ENCODE measurements around the gene KCNT2. TPM values are rescaled to one million over a fixed set of nuclear protein-coding genes. Genes with fewer than 3 reads are reported as not detected.

KCNT2 gene
- total and polyA plus RNA-seq, 10 of the 15 experiments (the other 5 are each of a cell fraction or from before 2014, with no cell fraction given) = not detected

DNA sequence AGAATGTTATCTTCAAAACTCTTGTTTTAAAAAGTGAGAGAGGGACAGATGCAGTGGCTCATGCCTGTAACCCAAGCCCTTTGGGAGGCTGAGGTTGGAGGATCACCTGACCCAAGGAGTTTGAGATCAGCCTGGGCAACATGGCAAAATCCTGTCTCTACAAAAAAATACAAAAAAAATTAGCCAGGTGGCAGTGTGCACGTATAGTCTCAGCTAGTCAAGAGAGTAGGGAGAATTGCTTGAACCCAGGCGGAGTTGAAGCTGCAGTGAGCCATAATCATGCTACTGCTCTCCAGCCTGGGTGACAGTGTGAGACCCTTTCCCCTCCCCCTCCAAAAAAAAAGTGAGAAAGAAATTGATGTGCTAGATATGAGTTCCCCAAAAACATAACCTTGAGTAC, 131.0 kb downstream of the KCNT2 start:
- in situ Hi-C loops (cut with MboI) = no loop called here
- FAIRE-seq = no peak
- no peaks in the 10 kb centered on the region for H3K79me2 ChIP-seq (ENCODE audit: control insufficient read depth, insufficient read depth, low read length)
- no peaks in the 10 kb centered on the region for H3K9me3 ChIP-seq (replicated peaks; ENCODE audit: control insufficient read depth, insufficient read depth, low read length)
- 27% methylated on average over 2 of the region's 2 CpGs for WGBS (ENCODE audit: insufficient coverage, insufficient replicate concordance, low lambda C conversion rate, missing lambda C conversion rate)
- no peaks in the 10 kb centered on the region for H3K36me3 ChIP-seq (ENCODE audit: control insufficient read depth in 2 of 2, insufficient read depth in 2 of 2, low read length in 1 of 2)
- ChIA-PET SMC1A (ENCODE audit: uncharacterized antibody, unreplicated experiment) (no interaction called here), POLR2A (no interaction called here), CTCF (no interaction called here), RAD21 (ENCODE audit: unreplicated experiment) (no interaction called here)
- intact Hi-C loops (cut with micrococcal nuclease; ENCODE audit: unreplicated experiment) = no loop called here
- no peaks in the 10 kb centered on the region for H3K4me1 ChIP-seq (ENCODE audit: control insufficient read depth, insufficient read depth, low read length)
- no peak for DNase-seq (ENCODE audit: low read depth, low spot score)
- no peak for ATAC-seq
- no peak overlapping the region for H3K4me2 ChIP-seq (ENCODE audit: control insufficient read depth, insufficient read depth)
- no peak overlapping the region for H3K27ac ChIP-seq (ENCODE audit: control insufficient read depth, insufficient read depth)
- H3K4me3 ChIP-seq = no peak overlapping the region
- H4K20me1 ChIP-seq (ENCODE audit: control insufficient read depth, insufficient read depth) = no peaks in the 10 kb centered on the region
- no peak overlapping the region for H2AFZ ChIP-seq (ENCODE audit: control insufficient read depth, low read depth, low read length)
- TF ChIP-seq ZNF622 (IDR thresholded peaks at IDR 0.05) (no peak), SMC3 (IDR thresholded peaks at IDR 0.05; ENCODE audit: borderline replicate concordance, low read length) (no peak), ZZZ3 (IDR thresholded peaks at IDR 0.05; ENCODE audit: control insufficient read depth, insufficient read length, low read depth) (no peak), SRF (IDR thresholded peaks at IDR 0.05; ENCODE audit: low read depth in 2 of 2, low read length in 2 of 2) (no peak), SUPT20H (IDR thresholded peaks at IDR 0.05; ENCODE audit: borderline replicate concordance, control insufficient read depth, low read depth, low read length) (no peak), HDAC2 (IDR thresholded peaks at IDR 0.05) (no peak), DPF2 (IDR thresholded peaks at IDR 0.05) (no peak), EZH2 (IDR thresholded peaks at IDR 0.05; ENCODE audit: borderline replicate concordance, control insufficient read depth, low read depth, low read length) (no peak), RELA (IDR thresholded peaks at IDR 0.05; ENCODE audit: borderline replicate concordance, partially characterized antibody) (no peak)
- TF ChIP-seq, protein P1, sequence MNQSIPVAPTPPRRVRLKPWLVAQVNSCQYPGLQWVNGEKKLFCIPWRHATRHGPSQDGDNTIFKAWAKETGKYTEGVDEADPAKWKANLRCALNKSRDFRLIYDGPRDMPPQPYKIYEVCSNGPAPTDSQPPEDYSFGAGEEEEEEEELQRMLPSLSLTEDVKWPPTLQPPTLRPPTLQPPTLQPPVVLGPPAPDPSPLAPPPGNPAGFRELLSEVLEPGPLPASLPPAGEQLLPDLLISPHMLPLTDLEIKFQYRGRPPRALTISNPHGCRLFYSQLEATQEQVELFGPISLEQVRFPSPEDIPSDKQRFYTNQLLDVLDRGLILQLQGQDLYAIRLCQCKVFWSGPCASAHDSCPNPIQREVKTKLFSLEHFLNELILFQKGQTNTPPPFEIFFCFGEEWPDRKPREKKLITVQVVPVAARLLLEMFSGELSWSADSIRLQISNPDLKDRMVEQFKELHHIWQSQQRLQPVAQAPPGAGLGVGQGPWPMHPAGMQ (IDR thresholded peaks at IDR 0.05; ENCODE audit: borderline replicate concordance) = no peak
- TF ChIP-seq, protein P2, sequence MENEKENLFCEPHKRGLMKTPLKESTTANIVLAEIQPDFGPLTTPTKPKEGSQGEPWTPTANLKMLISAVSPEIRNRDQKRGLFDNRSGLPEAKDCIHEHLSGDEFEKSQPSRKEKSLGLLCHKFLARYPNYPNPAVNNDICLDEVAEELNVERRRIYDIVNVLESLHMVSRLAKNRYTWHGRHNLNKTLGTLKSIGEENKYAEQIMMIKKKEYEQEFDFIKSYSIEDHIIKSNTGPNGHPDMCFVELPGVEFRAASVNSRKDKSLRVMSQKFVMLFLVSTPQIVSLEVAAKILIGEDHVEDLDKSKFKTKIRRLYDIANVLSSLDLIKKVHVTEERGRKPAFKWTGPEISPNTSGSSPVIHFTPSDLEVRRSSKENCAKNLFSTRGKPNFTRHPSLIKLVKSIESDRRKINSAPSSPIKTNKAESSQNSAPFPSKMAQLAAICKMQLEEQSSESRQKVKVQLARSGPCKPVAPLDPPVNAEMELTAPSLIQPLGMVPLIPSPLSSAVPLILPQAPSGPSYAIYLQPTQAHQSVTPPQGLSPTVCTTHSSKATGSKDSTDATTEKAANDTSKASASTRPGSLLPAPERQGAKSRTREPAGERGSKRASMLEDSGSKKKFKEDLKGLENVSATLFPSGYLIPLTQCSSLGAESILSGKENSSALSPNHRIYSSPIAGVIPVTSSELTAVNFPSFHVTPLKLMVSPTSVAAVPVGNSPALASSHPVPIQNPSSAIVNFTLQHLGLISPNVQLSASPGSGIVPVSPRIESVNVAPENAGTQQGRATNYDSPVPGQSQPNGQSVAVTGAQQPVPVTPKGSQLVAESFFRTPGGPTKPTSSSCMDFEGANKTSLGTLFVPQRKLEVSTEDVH (IDR thresholded peaks at IDR 0.05; ENCODE audit: low read depth, partially characterized antibody) = no peak
- H3K9ac ChIP-seq (ENCODE audit: control insufficient read depth, insufficient read depth, low read length) = no peak overlapping the region
- no peaks in the 10 kb centered on the region for H3K27me3 ChIP-seq (replicated peaks in 1 of 2; ENCODE audit: control insufficient read depth in 2 of 2, insufficient read depth in 2 of 2, low read length in 1 of 2)
- no TSS peak for BruUV-seq (replicated peaks)

Measured in GM12878 (cell line).